ENCODE results near the gene PSORS1C1. TPM values are rescaled to one million over a fixed set of nuclear protein-coding genes. Genes with fewer than 3 reads are reported as not detected.

The PSORS1C1 gene
- total and polyA plus RNA-seq, 2 of the 4 experiments (the other 2 are of a cell fraction), result 0.36 to 1.1 TPM

GRCh38 chr6:31090973-31091364 is 23.6 kb upstream of the PSORS1C1 start:
- no peak overlapping the region for H3K4ac ChIP-seq (ENCODE audit: low read depth, low read length)
- intact Hi-C loops (cut with micrococcal nuclease), result no loop called here
- no peak overlapping the region for H2BK20ac ChIP-seq (ENCODE audit: low read depth, low read length)
- H4K91ac ChIP-seq (ENCODE audit: insufficient read depth, low read depth, low read length), result no peak overlapping the region
- H3K9ac ChIP-seq (ENCODE audit: low read depth, low read length), result no peak overlapping the region
- H3K79me1 ChIP-seq (ENCODE audit: low read depth in 1 of 2, low read length in 2 of 2), result no peaks in the 10 kb centered on the region
- no peak overlapping the region for H3K56ac ChIP-seq (ENCODE audit: extremely low read depth, insufficient read depth, low read length)
- no peak overlapping the region for H2BK120ac ChIP-seq (ENCODE audit: low read depth, low read length)
- peaks cover 5% of the 10 kb centered on the region for H3K4me1 ChIP-seq (ENCODE audit: control insufficient read depth, insufficient read depth, low read length)
- no peak overlapping the region for H3K4me3 ChIP-seq (ENCODE audit: insufficient read depth, low read depth, low read length)
- H4K20me1 ChIP-seq (ENCODE audit: insufficient read depth, low read length), result 0 out of 2 replicates have a peak, but pooled peaks cover 3% of the 10 kb centered on the region
- no TSS peak for BruUV-seq (replicated peaks)
- H3K18ac ChIP-seq (ENCODE audit: low read depth, low read length), result no peak overlapping the region
- peaks cover 2% of the 10 kb centered on the region; the same call in 1 of the 2 replicates for H3K9me3 ChIP-seq (ENCODE audit: control insufficient read depth, insufficient read depth, low read length)
- H3K14ac ChIP-seq (replicated peaks; ENCODE audit: low read depth, low read length), result no peak overlapping the region
- H3K9me1 ChIP-seq (ENCODE audit: insufficient read depth, low read length), result no peaks in the 10 kb centered on the region
- ChIA-PET CTCF (no interaction called here), POLR2A (ENCODE audit: unreplicated experiment) (no interaction called here)
- H2BK15ac ChIP-seq (ENCODE audit: low read depth, low read length), result no peak overlapping the region
- no peak overlapping the region for H3K4me2 ChIP-seq (ENCODE audit: low read depth, low read length)
- no peak overlapping the region for H4K5ac ChIP-seq (ENCODE audit: low read depth, low read length)
- no peak overlapping the region for H3K23ac ChIP-seq (ENCODE audit: low read depth, low read length)
- dilution Hi-C loops (cut with HindIII; ENCODE audit: low sequenced_read_pairs, unreplicated experiment), result no loop called here
- H2AFZ ChIP-seq (replicated peaks; ENCODE audit: low read length, poor library complexity), result no peak overlapping the region
- DNase-seq (no peak), ATAC-seq (ENCODE audit: low read depth) (no peak)
- H2BK5ac ChIP-seq (ENCODE audit: low read depth, low read length, poor library complexity, severe bottlenecking), result no peak overlapping the region
- 67% methylated on average over 1 of the region's 6 CpGs; no CpG with 5 or more reads in 1 of the 2 experiments for WGBS, 2 experiments (ENCODE audit: extremely low coverage in 2 of 2, insufficient read length in 1 of 2)
- no peak overlapping the region for H4K8ac ChIP-seq (ENCODE audit: low read depth in 2 of 2, low read length in 2 of 2)
- H3K27me3 ChIP-seq (ENCODE audit: control insufficient read depth, insufficient read depth, low read length), result no peaks in the 10 kb centered on the region; the same call in none of the 2 replicates
- no peak overlapping the region for H3K27ac ChIP-seq (ENCODE audit: insufficient read depth, low read length)
- no peaks in the 10 kb centered on the region for H3K36me3 ChIP-seq (ENCODE audit: control insufficient read depth, insufficient read depth, low read length)
- H2AK9ac ChIP-seq (replicated peaks; ENCODE audit: low read depth, low read length, poor library complexity), result no peak overlapping the region
- TF ChIP-seq POLR2A (IDR thresholded peaks at IDR 0.05; ENCODE audit: low read depth, low read length) (no peak), ELK1 (IDR thresholded peaks at IDR 0.05; ENCODE audit: borderline replicate concordance, low read depth, low read length) (no peak), RAD21 (IDR thresholded peaks at IDR 0.05; ENCODE audit: low read length) (no peak), CTCF (conservative IDR thresholded peaks at IDR 0.05; ENCODE audit: low read depth, low read length) (no peak), MAZ (IDR thresholded peaks at IDR 0.05; ENCODE audit: borderline replicate concordance, low read depth, low read length) (no peak), RCOR1 (IDR thresholded peaks at IDR 0.05; ENCODE audit: insufficient replicate concordance, low read length) (no peak)
- no peak overlapping the region for H2AK5ac ChIP-seq (ENCODE audit: low read depth, low read length)
- in situ Hi-C loops (cut with MboI; ENCODE audit: low sequenced_read_pairs), result loop anchor here (25.0 kb wide), 1 partner anchor 604 kb away; the partner anchor contains the start of gene HLA-E
